WTC11 (cell line): ENCODE results near the gene DUSP9. TPM values are rescaled to one million over a fixed set of nuclear protein-coding genes. Genes with fewer than 3 reads are reported as not detected.
"Not testable (repeated sequence)": the region's sequence is repeated elsewhere in the genome, so short reads cannot be mapped to it uniquely, and the experiment has no call there.

Source experiments
- ATAC-seq: fragments of 200-7000 bp; cut with Tn5 transposase; 2 replicates; pipeline ENCODE4 v1.10.0; 2021; ENCODE audit warnings: mild to moderate bottlenecking, moderate library complexity
- CTCF ChIA-PET: fragments of 300-600 bp; sonication (Branson Sonifier 250); formaldehyde crosslinking; loops from one replicate; lab custom pipeline; 2021; ENCODE audit warnings: antibody characterized with exemption; lab: Charles Lee
- POLR2A ChIA-PET: fragments of 350-600 bp; sonication (Branson Sonifier 250); formaldehyde crosslinking; loops from one replicate; lab custom pipeline; 2021; ENCODE audit warnings: antibody characterized with exemption; lab: Charles Lee
- DNase-seq: peaks from one replicate; pipeline ENCODE4 v3.0.0; 2021; ENCODE audit warnings: low spot score
- H3K27ac Mint-ChIP-seq: 2 replicates; pipeline ENCODE4 v1.8.0; 2021; ENCODE audit warnings: mixed read lengths
- H3K27me3 Mint-ChIP-seq: 2 replicates; pipeline ENCODE4 v1.8.0; 2021; ENCODE audit warnings: low read depth, mild to moderate bottlenecking, moderate library complexity, mixed read lengths
- H3K36me3 Mint-ChIP-seq: 2 replicates; pipeline ENCODE4 v1.8.0; 2021; ENCODE audit warnings: mixed read lengths
- H3K4me1 Mint-ChIP-seq: 2 replicates; pipeline ENCODE4 v1.8.0; 2022; ENCODE audit warnings: mixed read lengths
- H3K4me3 Mint-ChIP-seq: 2 replicates; pipeline ENCODE4 v1.8.0; 2021; ENCODE audit warnings: mild to moderate bottlenecking, moderate library complexity, mixed read lengths
- H3K9me3 Mint-ChIP-seq: 2 replicates; pipeline ENCODE4 v1.8.0; 2021; ENCODE audit warnings: mixed read lengths
- AR ChIP-seq: fragments of 250-450 bp; sonication (Bioruptor Pico); IDR thresholded peaks from 2 replicates; pipeline ENCODE4 v1.9.0; 2021; ENCODE audit warnings: mild to moderate bottlenecking
- EMX1 ChIP-seq: fragments of 250-450 bp; sonication (Bioruptor Pico); IDR thresholded peaks from 2 replicates; pipeline ENCODE4 v1.8.0; 2021; ENCODE audit warnings: mild to moderate bottlenecking
- FOXK1 ChIP-seq: sonication (generic); formaldehyde crosslinking; IDR thresholded peaks from 2 replicates; pipeline ENCODE4 v1.8.0; 2022; ENCODE audit warnings: mild to moderate bottlenecking, moderate library complexity, missing genetic modification reagents
- GABPB1 ChIP-seq: sonication (generic); formaldehyde crosslinking; IDR thresholded peaks from 2 replicates; pipeline ENCODE4 v1.8.1; 2023; ENCODE audit warnings: mild to moderate bottlenecking, missing genetic modification reagents
- JAZF1 ChIP-seq: fragments of 250-450 bp; sonication (Bioruptor Pico); IDR thresholded peaks from 2 replicates; pipeline ENCODE4 v1.9.0; 2021; ENCODE audit warnings: moderate library complexity, mild to moderate bottlenecking, inconsistent platforms
- PRDM15 ChIP-seq: sonication (generic); formaldehyde crosslinking; IDR thresholded peaks from 2 replicates; pipeline ENCODE4 v1.8.0; 2022; ENCODE audit warnings: missing genetic modification reagents
- PRRX2 ChIP-seq: fragments of 250-450 bp; sonication (Bioruptor Pico); IDR thresholded peaks from 2 replicates; pipeline ENCODE4 v1.8.0; 2021; ENCODE audit warnings: mild to moderate bottlenecking
- TEAD1 ChIP-seq: sonication (generic); formaldehyde crosslinking; IDR thresholded peaks from 2 replicates; pipeline ENCODE4 v1.8.0; 2022; ENCODE audit warnings: mild to moderate bottlenecking, missing genetic modification reagents
- ZNF121 ChIP-seq: sonication (generic); formaldehyde crosslinking; IDR thresholded peaks from 2 replicates; pipeline ENCODE4 v1.8.0; 2023; ENCODE audit warnings: missing genetic modification reagents
- total RNA-seq: library from RNA; stranded (reverse); gene quantifications from 3 replicates; pipeline ENCODE4 v1.2.3, GENCODE V29; 2021
- TF ChIP-seq, protein P1 (sequence below): sonication (generic); formaldehyde crosslinking; IDR thresholded peaks from 2 replicates; pipeline ENCODE4 v1.8.1; 2022; ENCODE audit warnings: low read depth, mild to moderate bottlenecking, moderate library complexity, missing genetic modification reagents, borderline replicate concordance
- TF ChIP-seq, protein P2 (sequence below): sonication (generic); formaldehyde crosslinking; IDR thresholded peaks from 2 replicates; pipeline ENCODE4 v1.8.1; 2022; ENCODE audit warnings: low read depth, missing genetic modification reagents, borderline replicate concordance
- TF ChIP-seq, protein P3 (sequence below): fragments of 250-450 bp; sonication (Bioruptor Pico); IDR thresholded peaks from 2 replicates; pipeline ENCODE4 v1.8.0; 2021; ENCODE audit warnings: mild to moderate bottlenecking
- TF ChIP-seq, protein P4 (sequence below): fragments of 200-600 bp; IDR thresholded peaks from 2 replicates; pipeline ENCODE4 v1.8.0; 2022; ENCODE audit warnings: antibody characterized with exemption

The DUSP9 gene
- total RNA-seq, 1 experiment from 2014 or later = 2.5 TPM

- TF ChIP-seq AR (CRISPR knock-in tag) = no peak
- TF ChIP-seq ZNF121 = no peak
- no peak for TF ChIP-seq GABPB1
- TF ChIP-seq, protein P1, sequence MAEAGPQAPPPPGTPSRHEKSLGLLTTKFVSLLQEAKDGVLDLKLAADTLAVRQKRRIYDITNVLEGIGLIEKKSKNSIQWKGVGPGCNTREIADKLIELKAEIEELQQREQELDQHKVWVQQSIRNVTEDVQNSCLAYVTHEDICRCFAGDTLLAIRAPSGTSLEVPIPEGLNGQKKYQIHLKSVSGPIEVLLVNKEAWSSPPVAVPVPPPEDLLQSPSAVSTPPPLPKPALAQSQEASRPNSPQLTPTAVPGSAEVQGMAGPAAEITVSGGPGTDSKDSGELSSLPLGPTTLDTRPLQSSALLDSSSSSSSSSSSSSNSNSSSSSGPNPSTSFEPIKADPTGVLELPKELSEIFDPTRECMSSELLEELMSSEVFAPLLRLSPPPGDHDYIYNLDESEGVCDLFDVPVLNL (CRISPR knock-in tag) = no peak
- no peak for TF ChIP-seq JAZF1 (CRISPR knock-in tag)
- no peak for TF ChIP-seq TEAD1 (CRISPR knock-in tag)
- TF ChIP-seq, protein P2, sequence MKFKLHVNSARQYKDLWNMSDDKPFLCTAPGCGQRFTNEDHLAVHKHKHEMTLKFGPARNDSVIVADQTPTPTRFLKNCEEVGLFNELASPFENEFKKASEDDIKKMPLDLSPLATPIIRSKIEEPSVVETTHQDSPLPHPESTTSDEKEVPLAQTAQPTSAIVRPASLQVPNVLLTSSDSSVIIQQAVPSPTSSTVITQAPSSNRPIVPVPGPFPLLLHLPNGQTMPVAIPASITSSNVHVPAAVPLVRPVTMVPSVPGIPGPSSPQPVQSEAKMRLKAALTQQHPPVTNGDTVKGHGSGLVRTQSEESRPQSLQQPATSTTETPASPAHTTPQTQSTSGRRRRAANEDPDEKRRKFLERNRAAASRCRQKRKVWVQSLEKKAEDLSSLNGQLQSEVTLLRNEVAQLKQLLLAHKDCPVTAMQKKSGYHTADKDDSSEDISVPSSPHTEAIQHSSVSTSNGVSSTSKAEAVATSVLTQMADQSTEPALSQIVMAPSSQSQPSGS (CRISPR knock-in tag) = no peak
- no peak for TF ChIP-seq PRDM15 (CRISPR knock-in tag)
Observed at GRCh38 chrX:153693216-153694086, 46.4 kb downstream of the DUSP9 start (continued).

GRCh38 chrX:153694256-153694655 lies 47.3 kb downstream of the DUSP9 start:
- ATAC-seq = not testable (repeated sequence)

GRCh38 chrX:153694687-153695270 lies 47.8 kb downstream of the DUSP9 start:
- Mint-ChIP-seq H3K4me1 (no peaks in the 10 kb centered on the region), H3K4me3 (no peak overlapping the region), H3K27ac (no peak overlapping the region), H3K9me3 (no peaks in the 10 kb centered on the region), H3K36me3 (0 out of 2 replicates have a peak, but pooled peaks cover 3% of the 10 kb centered on the region), H3K27me3 (no peaks in the 10 kb centered on the region)
- CTCF ChIA-PET = interaction anchor here (0.6 to 2.8 kb wide), 2 partner anchors 27 to 41 kb away, joined by 3 to 6 read pairs; no protein-coding TSS in a partner anchor
- POLR2A ChIA-PET = no interaction called here
- no peak for ATAC-seq
- DNase-seq = no peak
- TF ChIP-seq, protein P3, sequence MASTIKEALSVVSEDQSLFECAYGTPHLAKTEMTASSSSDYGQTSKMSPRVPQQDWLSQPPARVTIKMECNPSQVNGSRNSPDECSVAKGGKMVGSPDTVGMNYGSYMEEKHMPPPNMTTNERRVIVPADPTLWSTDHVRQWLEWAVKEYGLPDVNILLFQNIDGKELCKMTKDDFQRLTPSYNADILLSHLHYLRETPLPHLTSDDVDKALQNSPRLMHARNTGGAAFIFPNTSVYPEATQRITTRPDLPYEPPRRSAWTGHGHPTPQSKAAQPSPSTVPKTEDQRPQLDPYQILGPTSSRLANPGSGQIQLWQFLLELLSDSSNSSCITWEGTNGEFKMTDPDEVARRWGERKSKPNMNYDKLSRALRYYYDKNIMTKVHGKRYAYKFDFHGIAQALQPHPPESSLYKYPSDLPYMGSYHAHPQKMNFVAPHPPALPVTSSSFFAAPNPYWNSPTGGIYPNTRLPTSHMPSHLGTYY (CRISPR knock-in tag) = no peak
- TF ChIP-seq EMX1 (CRISPR knock-in tag) (no peak), PRRX2 (no peak), PRDM15 (CRISPR knock-in tag) (no peak), FOXK1 (no peak)
- TF ChIP-seq, protein P4, sequence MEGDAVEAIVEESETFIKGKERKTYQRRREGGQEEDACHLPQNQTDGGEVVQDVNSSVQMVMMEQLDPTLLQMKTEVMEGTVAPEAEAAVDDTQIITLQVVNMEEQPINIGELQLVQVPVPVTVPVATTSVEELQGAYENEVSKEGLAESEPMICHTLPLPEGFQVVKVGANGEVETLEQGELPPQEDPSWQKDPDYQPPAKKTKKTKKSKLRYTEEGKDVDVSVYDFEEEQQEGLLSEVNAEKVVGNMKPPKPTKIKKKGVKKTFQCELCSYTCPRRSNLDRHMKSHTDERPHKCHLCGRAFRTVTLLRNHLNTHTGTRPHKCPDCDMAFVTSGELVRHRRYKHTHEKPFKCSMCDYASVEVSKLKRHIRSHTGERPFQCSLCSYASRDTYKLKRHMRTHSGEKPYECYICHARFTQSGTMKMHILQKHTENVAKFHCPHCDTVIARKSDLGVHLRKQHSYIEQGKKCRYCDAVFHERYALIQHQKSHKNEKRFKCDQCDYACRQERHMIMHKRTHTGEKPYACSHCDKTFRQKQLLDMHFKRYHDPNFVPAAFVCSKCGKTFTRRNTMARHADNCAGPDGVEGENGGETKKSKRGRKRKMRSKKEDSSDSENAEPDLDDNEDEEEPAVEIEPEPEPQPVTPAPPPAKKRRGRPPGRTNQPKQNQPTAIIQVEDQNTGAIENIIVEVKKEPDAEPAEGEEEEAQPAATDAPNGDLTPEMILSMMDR = no peak

More at GRCh38 chrX:153694256-153694655, 47.3 kb downstream of the DUSP9 start:
- DNase-seq, H3K36me3 Mint-ChIP-seq, H3K27me3 Mint-ChIP-seq, H3K4me1 Mint-ChIP-seq, H3K27ac Mint-ChIP-seq, POLR2A ChIA-PET, H3K4me3 Mint-ChIP-seq, H3K9me3 Mint-ChIP-seq: not testable (repeated sequence)
- CTCF ChIA-PET = interaction anchor here (0.6 to 2.8 kb wide), 2 partner anchors 26 to 42 kb away, joined by 3 to 6 read pairs; no protein-coding TSS in a partner anchor
